Glomerular visceral epithelial cell (primary cell): ENCODE results near the gene GNPTG.

Experiments used
- DNase-seq: peaks from one replicate; pipeline ENCODE4 v3.0.0-alpha.2; 2016; ENCODE audit errors: extremely low spot score

GNPTG gene

DNA sequence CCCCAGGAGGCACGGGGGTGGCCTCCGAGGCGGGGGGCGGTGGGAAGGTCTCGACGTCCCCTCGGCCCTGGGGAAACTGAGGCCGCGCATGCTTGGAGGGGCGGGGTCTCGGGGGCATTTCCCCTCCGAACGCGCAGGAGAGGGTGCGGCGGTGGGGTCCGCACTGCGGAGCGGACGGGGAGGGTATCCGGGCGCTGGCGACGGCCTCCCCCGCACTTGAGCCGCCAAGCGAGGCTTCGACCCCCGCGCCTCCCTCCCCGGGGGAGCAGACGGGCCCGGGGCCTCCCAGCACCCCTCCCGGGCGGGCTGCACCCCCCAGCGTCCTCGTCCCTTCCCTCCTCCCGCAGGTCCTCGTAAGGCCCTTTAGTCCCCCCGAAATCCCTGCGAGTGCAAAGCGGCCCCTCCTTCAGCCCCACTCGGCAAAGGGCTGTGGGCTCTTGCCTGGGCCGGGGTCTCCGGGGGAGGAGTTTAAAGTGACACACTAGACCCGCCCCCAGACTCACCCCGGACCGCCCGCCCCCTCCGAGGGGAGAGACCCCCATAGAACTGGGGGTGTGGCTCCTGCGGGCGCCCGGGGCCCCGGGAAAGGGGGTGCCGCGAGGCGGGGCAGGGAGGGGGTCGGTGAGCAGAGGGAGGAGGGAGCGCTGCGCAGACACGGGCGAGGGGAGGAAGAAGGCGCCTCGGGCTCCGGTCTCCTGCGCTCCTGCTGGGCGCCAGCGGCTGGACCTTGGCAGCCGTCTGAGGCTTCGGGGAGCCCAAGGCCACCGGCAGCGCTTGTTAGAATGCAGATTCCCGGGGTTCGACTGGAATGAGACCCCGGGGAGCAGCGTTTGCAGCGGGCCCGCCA lies 17.7 kb upstream of the GNPTG start:
- no peak for DNase-seq

DNA sequence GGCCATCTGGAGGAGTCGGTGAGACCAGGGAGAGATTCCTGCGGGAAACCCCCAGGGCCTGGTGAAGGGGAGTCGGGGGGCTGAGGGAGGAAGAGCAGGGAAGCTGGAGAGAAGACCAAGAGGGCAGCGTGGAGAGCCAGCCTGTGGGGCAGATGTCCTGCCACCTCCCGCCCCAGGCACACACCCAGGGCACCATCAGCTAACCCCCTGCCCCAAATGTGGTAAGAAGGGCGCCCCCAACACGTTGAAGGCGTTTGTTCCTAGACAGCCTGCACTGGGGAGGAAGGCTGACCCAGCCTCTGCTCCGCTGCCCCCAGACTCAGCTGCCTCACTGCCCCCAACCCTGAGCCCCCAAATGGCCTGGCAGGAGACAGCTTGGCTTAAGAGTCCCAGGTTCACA lies 17.0 kb upstream of the GNPTG start:
- DNase-seq = no peak

DNA sequence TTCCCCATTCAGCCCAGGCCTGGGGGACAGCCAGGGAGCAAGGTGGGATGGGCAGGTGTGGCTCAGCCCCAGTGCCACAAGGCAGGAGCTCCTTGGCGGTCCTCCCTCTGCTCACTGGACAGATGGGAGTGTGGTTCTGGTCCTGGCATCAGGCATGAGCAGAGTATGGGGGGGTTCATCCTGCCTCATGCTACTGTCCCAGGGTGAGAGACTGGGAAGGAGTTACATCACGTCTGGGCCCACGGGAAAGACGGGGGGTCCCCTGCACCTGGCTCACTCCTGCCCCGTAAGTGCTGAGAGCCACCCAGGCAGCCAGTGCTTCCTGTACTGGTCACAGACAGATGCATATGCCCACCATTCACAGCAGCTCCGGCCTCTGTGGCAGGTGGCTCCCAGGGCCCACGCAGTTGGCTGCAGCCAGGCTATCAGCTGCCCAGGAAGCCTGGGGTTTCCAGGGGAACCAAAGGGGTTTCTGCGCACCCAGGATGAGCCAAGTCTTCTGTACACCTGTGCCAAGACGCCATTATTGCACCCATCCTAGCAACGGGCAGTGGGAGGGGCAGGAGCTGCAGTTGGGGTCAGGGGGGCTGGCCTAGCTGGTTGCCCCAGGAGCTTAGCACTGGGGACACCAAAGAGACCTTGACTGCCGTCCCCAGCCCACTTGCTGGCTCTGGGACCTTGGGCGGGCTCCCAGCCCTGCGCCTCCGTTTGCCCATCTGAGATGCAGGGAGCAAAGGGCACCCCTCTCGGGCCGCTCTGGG lies 16.3 kb upstream of the GNPTG start:
- DNase-seq = no peak

GRCh38 chr16:1335996-1336395 lies 15.7 kb upstream of the GNPTG start:
- no peak for DNase-seq

- DNase-seq = no peak
Measured at GRCh38 chr16:1336619-1337018, 15.1 kb upstream of the GNPTG start.

DNA sequence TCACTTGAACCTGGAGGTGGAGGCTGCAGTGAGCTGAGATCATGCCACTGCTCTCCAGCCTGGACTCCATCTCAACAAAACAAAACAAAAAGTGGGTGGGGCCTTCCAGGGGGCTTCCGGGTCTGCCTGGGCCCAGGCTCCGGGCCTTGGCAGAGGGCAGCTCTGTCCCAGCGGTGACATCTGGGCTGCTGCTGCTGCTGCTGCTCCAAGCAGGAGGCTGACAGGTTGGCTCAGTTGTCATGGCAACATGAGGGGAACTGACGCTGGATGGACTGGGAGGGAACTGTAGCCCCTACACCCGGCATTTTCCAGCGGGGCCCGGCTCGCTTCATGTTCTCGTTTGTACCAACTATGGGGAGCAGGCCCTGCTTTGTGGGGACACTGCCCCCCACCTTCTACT lies 14.2 kb upstream of the GNPTG start:
- no peak for DNase-seq

GRCh38 chr16:1338119-1338730 lies 13.5 kb upstream of the GNPTG start:
- peak; percentile 30 for DNase-seq

GRCh38 chr16:1338855-1339675 lies 12.7 kb upstream of the GNPTG start:
- no peak for DNase-seq

GRCh38 chr16:1340730-1341494 lies 10.8 kb upstream of the GNPTG start:
- DNase-seq = no peak

GRCh38 chr16:1341495-1342420 lies 10.0 kb upstream of the GNPTG start:
- DNase-seq = no peak

- DNase-seq = peak; percentile 98
Measured at GRCh38 chr16:1342526-1343427, 9.0 kb upstream of the GNPTG start.

- DNase-seq = no peak
Measured at GRCh38 chr16:1343428-1344242, 8.1 kb upstream of the GNPTG start.

DNA sequence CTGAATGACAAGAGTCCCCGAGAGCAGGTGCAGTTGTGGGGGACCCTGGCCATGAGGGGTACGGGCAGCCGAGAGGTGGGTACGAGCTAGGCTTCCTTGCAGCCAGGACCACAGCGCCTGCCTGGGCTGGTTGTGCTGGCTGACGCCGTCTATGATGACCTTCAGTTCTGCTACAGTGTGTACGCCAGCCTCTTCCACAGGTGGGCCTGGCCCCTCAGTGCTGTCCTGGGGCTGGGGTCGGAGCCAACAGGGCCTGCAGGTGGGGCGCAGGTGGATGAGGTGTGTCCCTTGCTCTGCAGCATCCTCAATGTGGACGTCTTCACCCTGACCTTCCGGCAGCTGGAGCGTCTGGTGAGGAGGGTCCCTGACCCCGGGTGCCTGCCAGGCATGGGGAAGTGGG lies 7.2 kb upstream of the GNPTG start:
- no peak for DNase-seq

DNA sequence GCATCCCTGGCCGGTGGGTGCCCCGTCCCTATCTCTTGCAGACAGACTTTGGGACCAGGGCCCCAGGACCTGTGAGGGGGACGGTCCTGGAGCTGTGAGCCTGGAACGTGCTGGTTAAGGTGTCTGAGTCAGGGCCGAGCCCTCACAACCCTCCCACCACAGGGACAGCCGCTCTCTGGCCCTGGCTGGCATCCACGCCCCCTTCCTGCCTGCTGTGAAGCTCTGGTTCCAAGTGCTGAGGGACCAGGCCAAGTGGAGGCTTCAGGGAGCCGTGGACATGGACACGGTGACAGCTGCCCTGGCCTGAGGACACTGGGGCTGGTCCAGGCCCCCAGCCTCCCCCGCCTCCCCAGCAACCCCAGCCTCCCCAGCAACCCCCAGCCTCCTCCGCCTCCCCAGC lies 6.6 kb upstream of the GNPTG start:
- DNase-seq = no peak

- no peak for DNase-seq
Measured at GRCh38 chr16:1345651-1346421, 5.9 kb upstream of the GNPTG start.

DNA sequence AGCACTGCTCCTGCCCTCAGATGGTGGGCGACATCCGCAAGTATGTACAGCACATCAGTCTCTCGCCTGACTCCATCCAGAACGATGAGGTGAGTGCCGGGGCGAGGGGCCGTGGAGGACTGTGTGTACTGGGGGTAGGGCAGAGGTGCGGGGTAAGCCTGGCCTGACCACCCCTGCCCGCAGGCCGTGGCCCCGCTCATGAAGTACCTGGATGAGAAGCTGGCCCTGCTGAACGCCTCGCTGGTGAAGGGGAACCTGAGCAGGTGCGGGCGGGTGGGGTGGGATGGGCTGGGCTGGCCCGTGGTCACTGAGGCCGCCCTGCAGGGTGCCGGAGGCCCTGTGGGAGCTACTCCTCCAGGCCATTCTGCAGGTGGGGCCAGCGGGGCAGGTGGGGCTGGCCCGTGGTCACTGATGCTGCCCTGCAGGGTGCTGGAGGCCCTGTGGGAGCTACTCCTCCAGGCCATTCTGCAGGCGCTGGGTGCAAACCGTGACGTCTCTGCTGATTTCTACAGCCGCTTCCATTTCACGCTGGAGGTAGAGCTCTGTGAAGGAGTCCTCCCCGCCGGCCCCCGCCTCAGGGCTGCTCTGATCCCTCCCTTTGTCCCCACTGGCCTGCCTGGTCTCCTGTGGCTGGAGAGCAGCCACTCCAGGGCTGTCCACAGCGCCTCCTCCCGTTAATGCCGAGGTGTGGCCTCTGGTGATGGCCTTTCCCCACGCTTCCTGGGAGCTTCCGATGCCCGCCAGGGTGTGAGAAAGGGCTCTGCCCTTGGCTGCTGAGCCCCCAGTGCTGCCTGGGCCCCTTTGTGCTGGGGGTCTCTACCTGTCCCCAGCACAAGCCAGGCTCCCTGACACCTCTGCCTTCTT lies 5.1 kb upstream of the GNPTG start:
- DNase-seq = no peak
